ENCODE results near the gene EFNB2.

The EFNB2 gene, protein sequence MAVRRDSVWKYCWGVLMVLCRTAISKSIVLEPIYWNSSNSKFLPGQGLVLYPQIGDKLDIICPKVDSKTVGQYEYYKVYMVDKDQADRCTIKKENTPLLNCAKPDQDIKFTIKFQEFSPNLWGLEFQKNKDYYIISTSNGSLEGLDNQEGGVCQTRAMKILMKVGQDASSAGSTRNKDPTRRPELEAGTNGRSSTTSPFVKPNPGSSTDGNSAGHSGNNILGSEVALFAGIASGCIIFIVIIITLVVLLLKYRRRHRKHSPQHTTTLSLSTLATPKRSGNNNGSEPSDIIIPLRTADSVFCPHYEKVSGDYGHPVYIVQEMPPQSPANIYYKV

DNA sequence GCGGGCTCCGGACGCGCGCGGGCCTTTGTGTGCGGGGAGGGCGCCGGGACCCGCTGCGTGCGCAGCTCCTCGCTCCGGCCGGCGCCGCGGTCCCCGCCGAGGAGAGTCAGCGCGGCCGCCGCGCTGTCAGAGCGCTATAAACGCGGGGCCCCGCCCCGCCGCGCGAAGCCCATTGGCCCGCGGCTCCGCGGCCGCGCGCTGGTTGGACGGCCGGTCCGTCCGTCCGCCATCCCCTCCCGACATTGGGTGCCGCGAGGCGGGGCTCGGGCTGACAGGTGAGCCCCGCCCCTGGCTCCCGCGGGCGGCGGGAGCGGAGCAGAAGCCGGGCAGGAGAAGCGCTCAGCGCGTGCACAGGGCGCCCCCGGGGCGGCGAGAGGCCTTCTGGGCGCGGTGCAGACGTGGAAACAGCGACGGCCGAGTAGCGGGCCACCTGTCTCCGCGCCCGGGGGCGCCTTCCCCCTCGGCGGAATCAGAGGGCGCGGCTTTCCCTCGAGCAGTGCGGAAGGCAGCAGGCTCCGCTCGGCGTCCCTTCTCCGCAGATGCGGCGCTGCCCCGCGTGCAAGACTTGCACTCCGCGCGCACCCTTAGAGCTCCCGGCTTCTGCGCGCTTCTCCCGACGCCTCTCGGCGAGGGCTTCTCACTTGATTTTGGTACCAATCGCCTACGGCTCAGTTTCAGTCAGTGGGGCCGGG, at the start of gene EFNB2:
TSS of gene EFNB2 (minus strand) at position 111 of the 692 bp plus-strand sequence. CDS start 698 bp downstream, outside the sequence.
- peak; percentile 94 for DNase-seq

DNA sequence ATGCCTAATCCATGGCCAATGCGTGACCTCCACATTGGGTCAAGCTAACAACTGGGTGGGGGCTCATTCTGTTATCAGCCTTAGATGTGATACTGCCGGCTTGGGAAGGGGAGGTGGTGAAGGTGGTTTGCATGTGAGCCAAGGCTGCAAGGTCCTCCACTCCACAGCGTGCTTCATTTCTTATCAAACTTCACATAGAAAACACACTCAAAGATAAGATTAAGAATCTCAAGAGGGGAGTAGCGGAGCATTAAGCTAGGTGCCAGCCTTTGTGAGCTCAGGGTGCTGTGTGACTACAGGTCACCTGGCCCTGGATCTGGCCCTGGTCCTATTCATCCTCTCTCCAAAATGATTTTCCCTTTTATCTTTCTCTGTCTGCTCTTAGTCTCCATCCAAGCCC, 45.8 kb upstream of the EFNB2 start:
- DNase-seq, result no peak

GRCh38 chr13:106575896-106576295, 40.4 kb upstream of the EFNB2 start:
- no peak for DNase-seq

GRCh38 chr13:106573868-106574267, 38.4 kb upstream of the EFNB2 start:
- no peak for DNase-seq

DNA sequence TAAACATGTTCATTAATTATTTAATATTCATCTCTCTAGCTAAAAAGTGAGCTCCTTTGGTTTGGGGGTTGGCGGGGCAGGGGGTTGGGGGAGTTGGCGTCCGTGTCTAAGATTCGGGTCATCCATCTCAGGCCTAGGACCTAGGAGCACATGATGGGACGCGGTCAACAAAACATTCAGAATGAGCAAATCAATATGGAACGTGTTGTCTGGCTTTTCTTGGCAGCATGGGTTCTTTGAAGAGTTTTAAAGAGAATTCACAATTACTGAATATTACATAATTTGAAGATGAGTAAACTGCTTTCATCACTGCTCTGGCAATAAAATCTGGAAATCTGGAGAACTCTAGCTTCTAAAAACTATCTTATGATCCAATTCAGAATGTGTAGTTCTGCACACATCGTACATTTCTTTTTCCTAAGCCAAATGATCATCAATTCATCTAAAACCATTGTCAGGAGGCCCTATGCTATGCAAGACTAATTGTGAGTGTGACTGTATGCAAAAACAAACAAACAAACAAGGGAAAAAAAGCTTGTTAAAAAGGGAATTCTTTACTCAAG, 37.9 kb upstream of the EFNB2 start:
- DNase-seq, result no peak

DNA sequence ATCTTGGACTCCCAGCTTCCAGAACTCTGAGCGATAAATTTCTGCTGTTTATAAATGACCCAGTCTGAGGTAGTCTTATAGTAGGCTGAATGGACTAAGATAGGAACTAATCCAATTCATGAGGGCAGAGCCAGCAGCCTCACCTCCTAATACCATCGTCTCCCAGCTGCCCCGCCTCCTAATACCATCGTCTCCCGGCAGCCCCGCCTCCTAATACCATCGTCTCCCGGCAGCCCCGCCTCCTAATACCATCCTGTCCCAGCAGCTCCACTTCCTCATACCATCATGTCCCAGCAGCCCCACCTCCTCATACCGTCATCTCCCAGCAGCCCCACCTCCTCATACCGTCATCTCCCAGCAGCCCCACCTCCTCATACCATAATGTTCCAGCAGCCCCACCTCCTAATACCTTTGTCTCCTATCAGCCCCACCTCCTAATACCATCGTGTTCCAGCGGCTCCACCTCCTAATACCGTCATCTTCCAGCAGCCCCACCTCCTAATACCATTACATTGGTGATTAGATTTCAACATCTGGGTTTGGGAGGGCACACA, 34.9 kb upstream of the EFNB2 start:
- no peak for DNase-seq

GRCh38 chr13:106569233-106570095, 34.0 kb upstream of the EFNB2 start:
- no peak for DNase-seq

- DNase-seq, result no peak
Measured at GRCh38 chr13:106568299-106569003, 33.0 kb upstream of the EFNB2 start.

GRCh38 chr13:106567474-106568298, 32.2 kb upstream of the EFNB2 start, which contains the start of gene ARGLU1:
ARGLU1 (minus strand) TSS chr13:106568137; CDS start chr13:106567919, 218 bp downstream.
- DNase-seq, result peak; percentile 80

GRCh38 chr13:106566641-106567473, 31.4 kb upstream of the EFNB2 start:
- peak; percentile 56 for DNase-seq

DNA sequence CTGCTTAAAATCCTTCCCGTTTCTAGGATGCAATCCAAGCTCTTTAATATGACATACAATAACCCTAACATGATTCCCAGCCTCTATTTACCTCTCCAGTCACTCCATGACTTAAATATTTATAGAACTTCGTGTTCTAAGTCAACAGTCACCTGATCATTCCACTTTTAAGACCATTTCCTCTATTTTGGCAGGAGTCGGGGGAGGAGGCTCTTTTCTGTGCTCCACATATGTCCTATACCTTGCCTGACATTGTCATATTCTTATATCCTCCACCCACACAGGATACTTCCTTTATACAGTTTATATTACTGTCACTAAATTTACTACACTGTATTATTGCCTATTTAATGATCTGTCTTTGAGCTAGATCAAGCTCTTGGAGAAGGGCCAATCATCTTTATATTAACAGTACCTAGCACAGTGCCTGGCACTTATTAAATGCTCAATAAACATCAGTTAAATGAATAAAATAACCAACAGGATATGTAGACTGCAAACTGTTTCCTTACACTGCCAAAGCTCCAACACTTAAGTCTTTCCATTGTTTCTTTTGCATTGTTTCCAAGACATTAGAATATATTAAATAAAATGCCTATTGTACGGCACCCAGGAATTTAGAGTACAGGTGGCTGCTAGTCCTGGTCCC, 29.8 kb upstream of the EFNB2 start:
- DNase-seq, result no peak

DNA sequence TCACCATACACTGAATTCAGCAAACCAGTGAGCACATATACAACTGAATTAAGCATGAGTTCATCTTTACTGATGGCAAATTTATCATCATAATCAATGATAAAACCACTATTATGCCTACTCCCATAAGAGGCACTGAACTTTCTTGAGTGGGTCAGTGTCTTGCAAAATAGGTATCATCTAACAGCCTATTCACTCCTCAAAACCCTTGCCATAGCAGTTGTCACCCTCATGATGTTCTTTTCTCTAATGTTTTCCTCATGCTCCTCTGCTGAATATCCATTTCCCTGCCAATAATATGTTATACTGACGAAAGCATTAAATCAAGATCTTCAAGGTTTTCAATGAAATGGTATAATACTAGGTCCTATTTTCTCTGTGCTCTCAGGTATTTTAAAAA, 26.8 kb upstream of the EFNB2 start:
- DNase-seq, result no peak

DNA sequence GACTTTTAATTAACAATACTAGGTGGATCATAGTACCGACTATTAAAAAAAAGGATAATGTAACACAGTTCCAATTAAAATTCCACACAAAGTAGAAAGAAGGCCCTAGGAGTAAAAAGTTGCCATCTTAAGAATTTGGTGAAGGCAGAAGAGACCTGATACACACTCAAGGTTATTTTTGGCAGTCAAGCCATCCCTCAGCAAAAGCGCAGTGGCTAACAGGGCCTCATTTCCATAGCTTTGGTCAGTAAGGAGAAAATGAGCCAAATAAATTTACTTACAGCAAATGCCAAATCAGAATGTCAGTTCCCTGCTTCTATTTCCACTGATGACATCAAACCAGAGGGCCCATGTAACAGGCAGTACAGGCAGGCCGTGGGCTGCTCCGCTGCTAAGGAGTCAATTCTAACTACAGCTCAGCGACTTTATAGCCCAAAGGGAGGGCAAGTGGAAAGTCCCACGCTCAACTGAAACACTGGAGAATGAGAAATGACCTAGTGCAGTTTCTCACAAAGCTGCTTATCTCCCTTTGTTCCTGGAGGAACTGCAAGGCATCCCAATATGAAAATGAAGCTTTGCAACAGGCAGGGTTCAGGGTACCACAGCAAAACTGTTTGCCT, 26.2 kb upstream of the EFNB2 start:
- DNase-seq, result peak; percentile 76

DNA sequence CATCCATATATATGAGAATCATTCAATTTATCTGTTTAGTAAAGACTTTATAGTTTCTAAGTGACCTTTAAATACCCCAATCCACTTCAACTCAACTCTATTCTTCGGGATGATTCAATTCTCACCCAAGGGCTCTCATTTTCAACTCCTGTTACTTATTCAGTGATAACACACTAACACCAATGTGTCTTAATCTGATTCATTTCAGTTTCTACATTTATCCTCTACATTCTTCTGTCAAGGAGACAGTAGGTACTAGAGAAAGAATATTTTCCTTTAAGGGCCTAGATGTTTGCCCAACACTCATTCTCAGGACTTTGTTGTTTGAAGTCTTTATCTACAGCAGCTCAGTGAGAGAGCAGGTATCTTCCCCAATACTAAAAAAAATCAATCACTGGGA, 25.4 kb upstream of the EFNB2 start:
- no peak for DNase-seq

DNA sequence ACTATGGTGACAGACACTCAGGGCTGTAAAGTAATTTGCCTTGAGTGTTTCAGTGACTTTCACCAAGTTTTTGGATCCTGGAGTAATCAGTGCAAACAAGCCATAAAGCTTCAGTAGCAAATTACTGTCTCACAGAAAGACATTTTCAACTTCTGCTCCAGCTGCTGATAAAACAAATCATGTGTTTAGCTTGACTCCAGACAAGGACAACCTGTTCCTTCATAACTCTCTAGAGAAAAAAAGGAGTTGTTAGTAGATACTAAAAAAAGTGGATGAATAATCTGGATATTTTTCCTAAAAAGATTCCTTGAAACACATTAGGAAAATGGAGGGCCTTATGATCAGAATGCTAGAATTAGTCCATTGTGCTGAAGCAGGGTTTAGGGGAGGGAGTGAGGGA, 23.1 kb upstream of the EFNB2 start:
- no peak for DNase-seq

GRCh38 chr13:106555631-106556328, 20.3 kb upstream of the EFNB2 start:
- DNase-seq, result peak; percentile 15

DNA sequence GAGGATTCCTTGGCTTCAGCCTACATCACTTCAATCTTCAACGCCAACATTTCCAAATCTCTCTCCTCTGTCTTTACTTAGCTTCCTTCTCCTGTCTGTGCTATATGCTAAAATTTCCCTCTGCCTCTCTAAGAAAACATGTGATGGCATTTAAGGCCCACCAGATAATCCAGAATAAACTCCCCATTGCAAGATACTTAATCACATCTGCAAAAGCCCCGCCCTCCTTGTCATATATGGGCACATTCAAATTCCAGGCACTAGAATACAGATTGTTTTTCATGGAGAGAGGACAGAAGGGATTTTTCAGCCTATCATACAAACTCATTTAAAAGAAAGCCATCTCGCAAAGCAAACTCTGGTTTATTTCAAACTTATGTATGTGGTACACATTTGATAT, 16.3 kb upstream of the EFNB2 start:
- no peak for DNase-seq

DNA sequence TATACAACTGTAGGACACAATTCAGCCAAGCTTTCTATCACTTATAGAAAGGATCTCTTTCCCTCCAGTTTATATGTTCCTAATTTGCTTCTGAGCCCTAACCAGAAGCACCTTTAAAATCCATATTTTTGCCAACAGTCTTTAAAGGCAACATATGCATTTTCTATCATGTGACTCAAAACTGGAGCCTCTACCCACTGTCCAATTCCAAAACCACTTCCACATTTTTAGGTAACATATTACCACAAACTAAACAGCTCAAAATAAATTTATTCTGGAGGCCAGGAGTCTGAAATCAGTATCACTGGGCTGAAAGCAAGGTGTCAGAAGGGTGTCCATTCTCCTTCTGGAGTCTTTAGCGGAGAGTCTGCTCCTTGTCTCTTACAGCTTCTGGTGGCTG, 15.9 kb upstream of the EFNB2 start:
- DNase-seq, result no peak
